GM18502 (cell line): Measurements from ENCODE around the gene DPAGT1.

Experiments
- ATAC-seq: cut with Tn5 transposase; IDR thresholded peaks from one replicate; pipeline ENCODE4 v1.9.1; 2021; ENCODE audit warnings: mild to moderate bottlenecking; ENCODE audit not compliant: unreplicated experiment, poor library complexity

DPAGT1 gene

DNA sequence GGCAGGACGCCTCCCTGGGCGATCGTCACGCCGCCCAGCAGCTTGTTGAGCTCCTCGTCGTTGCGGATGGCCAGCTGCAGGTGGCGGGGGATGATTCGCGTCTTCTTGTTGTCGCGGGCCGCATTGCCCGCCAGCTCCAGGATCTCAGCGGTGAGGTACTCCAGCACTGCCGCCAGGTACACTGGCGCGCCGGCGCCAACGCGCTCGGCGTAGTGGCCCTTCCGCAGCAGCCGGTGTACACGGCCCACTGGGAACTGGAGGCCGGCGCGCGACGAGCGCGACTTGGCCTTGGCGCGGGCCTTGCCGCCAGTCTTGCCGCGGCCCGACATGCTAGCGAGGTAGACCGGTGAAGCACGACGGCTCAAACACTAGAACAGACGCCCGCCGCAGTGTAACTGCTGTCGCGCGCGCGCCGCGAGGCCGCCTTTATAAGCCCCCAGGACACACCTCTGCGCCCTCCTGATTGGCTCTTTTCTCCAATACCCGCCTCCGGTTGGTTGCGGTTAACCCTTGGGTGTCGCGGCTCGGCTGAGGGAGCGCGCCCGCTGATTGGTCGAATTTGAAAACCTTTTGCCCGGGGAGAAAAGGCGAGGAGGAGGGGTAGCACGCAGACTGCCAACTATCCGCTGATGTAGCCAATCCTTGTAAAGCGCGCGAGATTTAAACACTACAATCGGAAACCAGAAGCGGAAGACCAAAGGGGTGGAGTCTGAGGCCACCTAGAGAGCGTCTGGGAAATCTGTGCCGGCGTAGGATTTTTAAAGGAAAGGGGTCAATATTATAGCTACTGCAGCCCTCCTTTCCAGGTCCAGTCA lies 6.4 kb downstream of the DPAGT1 start:
- peak; percentile 81 for ATAC-seq

DNA sequence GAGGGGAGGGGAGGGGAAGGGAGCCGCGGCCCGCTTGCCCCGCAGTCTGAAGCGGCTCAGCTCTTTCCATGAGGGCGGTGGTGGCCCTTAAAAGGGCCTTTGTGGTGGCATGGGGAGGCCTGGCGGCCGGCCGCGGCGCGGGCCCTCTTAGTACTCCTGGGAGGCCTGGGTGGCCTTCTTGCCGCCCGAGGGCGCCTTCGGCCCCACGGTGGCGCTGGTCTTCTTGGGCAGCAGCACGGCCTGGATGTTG lies 6.9 kb downstream of the DPAGT1 start:
- ATAC-seq: peak; percentile 34

DNA sequence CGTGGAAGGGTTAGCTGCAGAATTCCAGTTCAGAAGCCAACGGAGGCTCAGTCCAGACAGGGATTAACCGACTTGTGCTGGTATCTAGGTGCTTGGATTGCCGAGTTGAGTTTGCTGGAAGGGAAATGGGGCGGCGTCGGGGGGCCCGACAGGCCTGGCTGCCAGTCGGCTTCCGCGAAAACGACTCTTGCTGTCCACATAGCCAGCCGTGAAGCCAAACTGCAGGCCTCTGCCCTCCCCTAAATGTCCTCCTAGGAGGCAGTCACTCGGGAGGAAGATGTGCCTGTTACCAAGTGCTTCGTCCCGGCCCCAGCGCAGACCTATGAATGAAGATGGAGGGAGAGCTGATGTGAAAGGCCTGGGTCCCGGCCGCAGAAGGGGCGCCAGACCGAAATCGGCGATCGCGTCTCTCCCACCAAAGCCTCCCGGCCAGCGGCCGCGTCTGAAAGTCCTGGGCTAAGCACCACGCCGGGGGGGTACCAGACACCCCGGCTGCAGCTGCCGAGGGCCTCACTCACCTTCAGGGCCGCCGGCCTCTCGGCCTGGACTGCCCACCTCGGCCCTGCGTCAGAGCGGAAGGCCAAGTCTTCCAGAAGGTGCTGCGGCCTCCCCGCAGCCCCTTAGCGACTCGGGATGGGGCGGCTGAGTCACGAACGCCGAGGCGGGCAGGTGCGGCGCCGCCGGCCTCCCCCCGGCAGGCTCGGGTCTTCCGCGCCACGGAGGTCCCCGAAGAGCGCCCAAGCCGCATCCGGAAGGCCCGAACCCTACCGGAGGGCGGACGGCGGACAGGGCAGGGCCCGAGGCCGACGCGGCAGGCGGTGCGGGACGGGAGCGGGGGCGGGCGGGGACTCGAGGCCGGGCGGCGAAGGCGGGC lies 7.5 kb downstream of the DPAGT1 start:
- peak; percentile 9 for ATAC-seq

DNA sequence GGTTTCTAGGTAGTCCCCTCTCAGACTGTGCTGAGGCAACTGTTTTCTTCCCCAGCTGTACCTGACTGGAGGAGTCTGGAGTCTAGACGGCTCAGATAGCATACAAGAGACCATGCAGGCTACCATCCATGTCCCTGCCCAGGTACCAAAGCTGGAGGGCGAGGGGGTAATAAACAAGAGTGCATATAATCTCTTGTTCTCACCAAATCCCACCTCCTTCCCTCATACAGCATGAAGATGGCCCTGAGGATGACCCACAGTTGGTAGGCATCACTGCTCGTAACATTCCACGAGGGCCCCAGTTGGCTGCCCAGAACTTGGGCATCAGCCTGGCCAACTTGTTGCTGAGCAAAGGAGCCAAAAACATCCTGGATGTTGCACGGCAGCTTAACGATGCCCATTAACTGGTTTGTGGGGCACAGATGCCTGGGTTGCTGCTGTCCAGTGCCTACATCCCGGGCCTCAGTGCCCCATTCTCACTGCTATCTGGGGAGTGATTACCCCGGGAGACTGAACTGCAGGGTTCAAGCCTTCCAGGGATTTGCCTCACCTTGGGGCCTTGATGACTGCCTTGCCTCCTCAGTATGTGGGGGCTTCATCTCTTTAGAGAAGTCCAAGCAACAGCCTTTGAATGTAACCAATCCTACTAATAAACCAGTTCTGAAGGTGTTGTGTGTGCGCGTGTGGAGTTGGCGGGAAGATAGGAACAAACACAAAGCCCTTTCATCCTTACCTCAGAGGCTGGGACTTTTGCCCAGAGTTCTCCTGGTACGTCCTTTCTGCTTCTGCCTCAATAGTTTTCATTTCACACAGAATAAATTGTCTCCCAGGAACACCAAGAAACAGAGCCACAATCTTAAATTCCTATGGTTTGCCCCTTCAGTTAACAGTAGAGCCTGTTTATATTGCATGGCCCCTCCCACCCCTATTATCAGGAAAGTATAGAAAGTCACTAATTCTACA lies 8.5 kb downstream of the DPAGT1 start:
- no peak for ATAC-seq

DNA sequence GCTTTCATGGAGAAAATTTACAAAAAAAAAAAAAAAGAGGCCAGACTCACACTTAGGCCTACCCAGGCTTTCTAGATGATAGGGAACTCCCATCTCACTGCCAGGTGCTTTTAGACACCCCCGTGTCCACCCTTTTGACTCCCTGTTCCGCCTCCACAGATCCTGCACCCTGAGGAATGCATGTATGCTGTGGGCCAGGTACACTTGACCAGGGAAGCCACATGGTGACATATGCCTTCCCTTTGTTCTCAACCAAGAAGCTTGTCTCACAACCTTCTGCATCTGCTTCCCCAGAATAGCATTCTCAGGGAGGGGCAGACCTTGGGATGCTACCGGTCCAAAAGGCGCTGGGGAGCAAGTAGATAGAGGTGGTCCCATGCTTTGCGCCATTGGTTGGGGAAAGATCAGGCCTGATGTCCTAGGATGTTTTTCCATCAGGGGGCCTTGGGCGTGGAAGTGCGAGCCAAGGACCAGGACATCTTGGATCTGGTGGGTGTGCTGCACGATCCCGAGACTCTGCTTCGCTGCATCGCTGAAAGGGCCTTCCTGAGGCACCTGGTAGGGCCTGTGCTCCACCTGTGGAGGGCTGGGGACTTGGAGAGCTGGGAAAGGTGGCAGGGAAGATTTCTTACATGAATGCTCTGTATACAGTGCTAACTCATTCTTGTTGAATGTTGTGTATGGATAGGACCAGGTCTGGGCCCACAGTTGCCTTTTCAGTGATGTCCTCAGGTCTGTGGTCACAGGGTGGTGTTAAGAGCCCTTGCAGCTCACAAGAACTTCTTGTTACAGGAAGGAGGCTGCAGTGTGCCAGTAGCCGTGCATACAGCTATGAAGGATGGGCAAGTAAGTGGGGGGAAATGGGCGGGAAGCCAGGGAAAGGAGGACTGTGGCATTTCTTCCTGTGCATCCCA lies 9.4 kb downstream of the DPAGT1 start:
- no peak for ATAC-seq

DNA sequence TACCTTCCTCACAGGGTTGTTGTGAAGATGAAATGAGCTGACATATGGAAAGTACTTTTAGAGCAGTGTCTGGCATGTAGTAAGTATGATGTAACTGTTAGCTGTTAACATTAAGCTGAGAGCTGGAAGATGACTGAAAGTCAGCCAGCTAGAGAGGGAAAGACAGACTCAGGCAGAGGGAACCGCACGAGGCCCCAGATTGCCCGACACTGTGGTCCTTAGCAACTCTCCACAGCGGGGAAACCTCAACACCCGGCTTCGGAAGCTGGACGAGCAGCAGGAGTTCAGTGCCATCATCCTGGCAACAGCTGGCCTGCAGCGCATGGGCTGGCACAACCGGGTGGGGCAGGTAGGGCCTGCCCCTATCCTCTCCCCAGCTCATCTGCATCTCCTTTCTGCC lies 10.5 kb downstream of the DPAGT1 start:
- no peak for ATAC-seq

DNA sequence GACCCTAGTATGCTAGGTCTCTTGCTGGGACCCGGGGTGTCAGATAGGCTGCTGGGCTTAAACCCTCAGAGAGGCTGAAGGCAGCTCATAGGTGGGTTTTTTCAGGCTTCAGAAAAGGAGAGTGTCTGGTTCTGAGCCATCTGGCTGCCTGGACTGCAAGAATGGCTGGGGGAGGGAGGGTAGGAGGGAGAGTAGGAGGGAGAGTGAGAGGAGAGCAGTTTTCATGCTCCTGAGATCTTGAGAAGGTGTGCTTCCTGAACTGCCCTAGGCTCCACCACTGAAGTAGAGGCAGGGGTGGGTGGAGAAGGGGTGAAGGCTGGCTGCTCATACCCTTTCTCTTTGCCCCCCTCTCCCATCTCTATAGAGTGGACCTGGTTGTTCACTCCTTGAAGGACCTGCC lies 12.3 kb downstream of the DPAGT1 start:
- ATAC-seq: no peak

DNA sequence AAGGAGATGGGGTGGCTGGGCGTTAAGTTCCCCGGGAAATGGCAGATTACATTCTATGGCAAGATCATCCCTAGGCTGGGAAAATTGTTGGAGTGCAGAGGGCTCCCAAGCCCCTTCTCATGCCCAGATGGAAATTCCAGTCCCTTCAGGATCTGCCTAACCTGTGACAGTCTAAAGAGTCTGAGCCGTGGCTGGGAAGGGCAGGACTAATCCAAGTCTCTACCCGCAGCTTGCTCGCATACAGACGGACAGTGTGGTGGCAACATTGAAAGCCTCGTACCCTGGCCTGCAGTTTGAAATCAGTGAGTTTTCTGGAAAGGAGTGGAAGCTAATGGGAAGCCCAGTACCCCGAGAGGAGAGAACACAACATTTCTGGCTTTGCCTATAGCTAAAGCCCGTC lies 13.2 kb downstream of the DPAGT1 start:
- no peak for ATAC-seq

DNA sequence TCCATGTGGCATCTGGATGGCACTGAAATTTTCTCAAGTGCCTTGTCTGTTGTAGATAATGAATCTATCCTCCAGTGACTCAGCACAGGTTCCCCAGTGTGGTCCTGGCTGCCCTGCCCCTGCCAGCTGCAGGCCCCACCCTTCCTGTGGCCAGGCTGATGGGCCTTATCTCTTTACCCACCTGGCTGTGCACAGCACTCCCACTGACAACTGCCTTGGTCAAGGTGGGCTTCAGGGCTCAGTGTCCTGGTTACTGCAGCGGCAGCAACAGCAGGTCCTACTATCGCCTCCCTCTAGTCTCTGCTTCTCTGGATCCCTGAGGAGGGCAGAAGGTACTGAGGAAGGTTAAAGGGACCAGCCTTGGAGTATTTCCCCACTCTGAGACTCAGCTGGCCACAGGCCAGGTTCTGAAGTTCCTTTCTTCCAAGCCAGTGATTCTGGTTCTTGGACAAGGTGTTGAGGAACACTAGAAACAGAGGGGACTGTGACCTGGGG lies 13.9 kb downstream of the DPAGT1 start:
- ATAC-seq: no peak

DNA sequence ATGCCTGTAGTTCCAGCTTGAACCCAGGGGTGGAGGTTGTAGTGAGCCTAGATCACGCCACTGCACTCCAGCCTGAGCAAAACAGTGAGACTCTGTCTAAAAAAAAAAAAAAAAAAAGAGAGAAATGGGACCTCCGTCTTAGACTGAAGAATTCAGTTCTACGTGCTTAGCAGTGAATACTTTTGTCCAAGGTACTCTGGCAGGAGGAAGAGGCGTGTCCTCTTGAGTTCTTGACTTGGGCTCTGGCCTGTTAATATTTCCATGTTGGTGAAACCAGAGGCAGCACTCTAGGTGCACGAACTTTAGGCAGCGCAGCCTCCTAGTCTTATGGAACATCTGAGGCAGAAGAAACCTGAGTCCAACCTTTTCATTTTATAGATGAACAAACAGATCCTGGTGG lies 14.5 kb downstream of the DPAGT1 start:
- ATAC-seq: no peak

DNA sequence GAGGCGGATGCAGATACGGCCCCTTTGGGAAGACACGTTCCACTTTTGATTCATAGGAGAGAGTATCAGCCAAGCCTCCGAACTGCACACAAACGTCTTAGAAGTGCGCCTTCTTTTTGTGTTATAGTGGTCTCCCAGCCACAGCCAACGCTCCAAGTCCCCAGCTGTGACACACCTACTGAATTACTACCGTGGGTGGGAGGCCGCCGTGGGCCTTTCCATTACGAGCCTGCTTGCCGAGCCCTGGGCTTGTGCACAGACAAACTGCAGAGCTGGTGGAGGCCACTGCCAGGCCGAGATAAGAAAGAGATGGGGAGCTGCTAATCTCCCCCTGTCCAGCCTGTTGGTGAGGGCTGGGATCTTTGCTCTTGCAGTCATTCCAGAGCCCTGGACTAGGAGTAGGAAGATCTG lies 16.2 kb downstream of the DPAGT1 start:
- ATAC-seq: peak; percentile 12

DNA sequence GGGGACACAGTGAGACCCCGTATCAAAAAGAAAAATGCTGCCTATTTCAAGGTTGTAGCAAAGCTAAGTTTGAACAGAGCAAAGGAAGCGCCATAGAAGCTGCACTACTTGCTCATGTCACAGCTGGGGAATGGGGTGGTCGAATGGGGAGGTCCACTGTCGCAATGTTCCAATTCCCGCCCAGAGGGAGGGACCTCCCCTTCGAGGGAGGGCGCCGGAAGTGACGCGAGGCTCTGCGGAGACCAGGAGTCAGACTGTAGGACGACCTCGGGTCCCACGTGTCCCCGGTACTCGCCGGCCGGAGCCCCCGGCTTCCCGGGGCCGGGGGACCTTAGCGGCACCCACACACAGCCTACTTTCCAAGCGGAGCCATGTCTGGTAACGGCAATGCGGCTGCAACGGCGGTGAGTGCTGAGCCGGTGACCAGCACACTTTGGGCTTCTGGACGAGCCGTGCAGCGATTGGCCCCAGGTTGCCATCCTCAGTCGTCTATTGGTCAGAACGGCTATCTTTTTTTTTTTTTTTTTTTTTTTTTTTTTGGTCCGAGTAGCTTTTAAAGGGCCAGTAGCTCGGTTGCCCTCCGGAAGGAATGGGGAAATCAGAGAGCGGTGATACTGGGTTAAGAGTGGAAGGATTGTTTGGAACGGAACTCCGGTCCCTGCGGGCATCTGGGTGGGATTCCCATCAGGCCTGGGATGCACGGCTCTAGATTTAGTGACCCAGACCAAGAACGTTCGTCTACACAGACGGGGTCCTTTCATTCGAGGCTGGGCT lies 16.8 kb downstream of the DPAGT1 start, which contains the start of gene HMBS:
HMBS (plus strand) TSS at position 219 of the 774 bp plus-strand sequence; CDS start at position 372, 153 bp downstream.
- ATAC-seq: peak; percentile 92

DNA sequence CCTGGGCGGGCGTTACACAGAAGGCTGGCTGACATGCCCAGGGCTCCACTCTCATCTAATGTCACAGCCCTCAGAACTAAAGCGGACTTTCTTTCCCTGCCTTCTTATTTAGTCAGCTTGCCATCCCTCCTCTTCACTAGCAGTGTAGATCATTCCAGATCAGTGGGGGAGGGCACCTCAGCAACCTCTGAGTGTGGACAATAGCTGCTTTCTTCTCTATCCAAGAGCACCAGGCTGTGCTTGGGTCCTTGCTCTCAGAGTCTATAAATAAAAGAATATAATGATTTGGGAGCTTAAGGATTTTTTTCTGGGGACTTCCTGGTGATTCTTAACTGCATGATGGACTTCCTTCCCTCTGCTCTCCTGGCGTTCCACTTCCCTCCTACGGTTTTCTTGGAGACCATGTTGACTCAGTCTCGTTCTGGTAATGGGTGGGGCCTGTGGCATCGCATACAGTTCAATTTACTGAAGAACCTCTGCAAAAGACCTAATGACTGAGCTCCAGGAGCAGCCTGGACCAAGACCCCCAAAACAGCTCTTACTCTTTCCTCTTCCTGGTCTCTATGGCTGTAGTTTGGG lies 19.9 kb downstream of the DPAGT1 start:
- no peak for ATAC-seq

DNA sequence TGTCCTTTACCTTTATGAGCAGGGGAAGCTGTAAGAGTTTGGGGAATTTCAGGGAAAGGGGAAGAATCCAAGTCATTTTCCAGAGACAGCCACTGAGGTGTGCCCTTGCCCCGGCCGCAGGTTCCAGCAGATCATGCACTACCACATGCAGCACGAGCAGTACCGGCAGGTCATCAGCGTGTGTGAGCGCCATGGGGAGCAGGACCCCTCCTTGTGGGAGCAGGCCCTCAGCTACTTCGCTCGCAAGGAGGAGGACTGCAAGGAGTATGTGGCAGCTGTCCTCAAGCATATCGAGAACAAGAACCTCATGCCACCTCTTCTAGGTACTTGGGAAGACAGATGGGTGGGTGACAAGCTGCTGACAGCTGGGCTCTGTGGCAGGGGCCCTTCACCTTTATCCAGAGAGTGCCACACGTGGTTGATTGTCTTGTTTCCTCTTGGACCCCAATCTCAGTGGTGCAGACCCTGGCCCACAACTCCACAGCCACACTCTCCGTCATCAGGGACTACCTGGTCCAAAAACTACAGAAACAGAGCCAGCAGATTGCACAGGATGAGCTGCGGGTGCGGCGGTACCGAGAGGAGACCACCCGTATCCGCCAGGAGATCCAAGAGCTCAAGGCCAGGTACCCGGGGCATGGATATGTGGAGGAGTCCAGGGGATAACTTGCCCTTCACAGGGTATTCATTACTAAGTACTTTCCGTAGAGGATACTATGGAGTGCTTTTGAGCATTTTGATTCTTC lies 22.8 kb downstream of the DPAGT1 start:
- no peak for ATAC-seq

DNA sequence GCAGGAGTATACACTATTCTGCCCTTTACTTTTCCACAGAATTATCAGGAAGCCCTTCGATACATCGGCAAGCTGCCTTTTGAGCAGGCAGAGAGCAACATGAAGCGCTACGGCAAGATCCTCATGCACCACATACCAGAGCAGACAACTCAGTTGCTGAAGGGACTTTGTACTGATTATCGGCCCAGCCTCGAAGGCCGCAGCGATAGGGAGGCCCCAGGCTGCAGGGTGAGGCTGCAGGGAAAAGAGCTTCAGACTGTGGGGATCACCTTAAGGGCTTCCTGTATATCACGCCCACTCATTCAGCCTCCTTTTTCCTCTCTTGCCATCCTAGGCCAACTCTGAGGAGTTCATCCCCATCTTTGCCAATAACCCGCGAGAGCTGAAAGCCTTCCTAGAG lies 23.8 kb downstream of the DPAGT1 start:
- ATAC-seq: no peak

DNA sequence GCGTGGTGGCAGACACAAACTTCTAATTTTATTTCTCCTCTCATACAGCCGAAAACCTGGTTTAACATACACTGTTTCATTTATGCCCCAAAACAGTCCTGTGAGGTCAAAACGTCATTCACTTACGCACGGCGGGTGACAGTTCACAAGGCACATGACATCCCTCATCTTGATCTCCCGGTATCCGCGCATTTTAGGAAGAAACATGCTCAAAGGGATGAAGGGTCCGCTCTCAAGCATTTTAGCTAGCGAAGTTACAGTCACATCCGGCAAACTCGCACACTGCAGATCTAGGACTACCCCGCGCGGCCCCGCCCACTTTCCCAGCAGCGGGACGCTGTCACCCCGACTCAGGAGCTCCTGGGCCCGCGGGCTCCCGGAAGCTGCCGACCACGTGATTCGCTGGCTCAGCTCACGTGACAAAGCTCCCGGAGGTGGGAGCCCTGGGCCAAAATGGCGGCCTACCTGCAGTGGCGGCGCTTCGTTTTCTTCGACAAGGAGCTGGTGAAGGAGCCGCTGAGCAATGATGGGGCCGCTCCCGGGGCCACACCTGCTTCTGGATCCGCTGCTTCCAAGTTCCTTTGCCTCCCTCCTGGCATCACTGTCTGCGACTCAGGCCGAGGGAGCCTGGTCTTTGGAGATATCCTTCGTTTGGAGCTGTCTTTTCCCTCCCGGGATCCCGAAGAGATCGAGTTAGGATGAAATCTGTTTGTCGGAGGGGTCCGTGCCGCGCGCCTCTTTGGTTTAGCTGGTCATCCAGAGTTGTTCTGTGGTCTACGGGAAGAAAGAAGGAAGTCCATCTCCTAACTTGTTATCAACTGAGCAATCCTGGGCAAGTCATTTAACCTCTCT lies 34.1 kb downstream of the DPAGT1 start, which contains the start of gene VPS11:
VPS11 (plus strand) TSS at position 448 of the 852 bp plus-strand sequence; CDS start at position 454, 6 bp downstream.
- peak; percentile 90 for ATAC-seq
